ENCODE measurements around the gene GPRIN1. TPM values are rescaled to one million over a fixed set of nuclear protein-coding genes. Genes with fewer than 3 reads are reported as not detected.

GPRIN1 gene
- total and polyA plus RNA-seq, 2 of the 4 experiments (the other 2 are of a cell fraction), result 3.0 to 4.7 TPM

DNA sequence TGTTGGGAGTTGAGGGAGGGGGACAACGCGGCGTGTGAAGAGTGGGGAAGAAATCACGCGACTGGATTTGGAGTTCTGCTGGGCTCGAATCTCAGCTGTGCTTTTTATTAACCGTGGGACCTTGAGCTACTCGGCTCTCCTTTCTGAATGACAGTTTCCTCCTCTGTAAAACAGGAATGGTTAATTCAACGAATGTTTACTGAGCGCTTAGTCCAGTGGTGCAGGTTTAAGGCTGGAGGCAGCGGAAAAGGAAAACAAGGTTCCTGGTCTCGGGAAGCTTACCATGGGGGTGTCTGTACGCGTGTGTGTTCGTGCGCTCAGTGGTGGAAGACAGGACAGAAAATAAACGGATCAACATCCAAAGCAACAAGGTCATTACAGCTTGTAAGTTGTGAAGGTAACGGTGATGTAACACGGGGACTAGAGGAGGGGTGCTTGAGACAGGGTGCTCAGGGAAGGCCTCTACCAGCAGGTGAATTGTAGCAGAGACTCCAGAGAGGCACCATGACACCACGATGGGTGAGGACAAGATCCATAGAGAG lies 20.8 kb upstream of the GPRIN1 start:
- H3K27me3 ChIP-seq (ENCODE audit: control insufficient read depth, insufficient read depth, low read length), result peaks cover 72% of the 10 kb centered on the region
- H4K91ac ChIP-seq (ENCODE audit: insufficient read depth, low read depth, low read length), result no peak overlapping the region
- no peak overlapping the region for H2AK9ac ChIP-seq (replicated peaks; ENCODE audit: low read depth, low read length, poor library complexity)
- peak overlapping the region; percentile 35; the same call in 1 of the 2 replicates for H3K23ac ChIP-seq (ENCODE audit: low read depth, low read length)
- no peak overlapping the region for H2BK20ac ChIP-seq (ENCODE audit: low read depth, low read length)
- no peak overlapping the region for H2BK15ac ChIP-seq (ENCODE audit: low read depth, low read length)
- no peak for DNase-seq
- TF ChIP-seq, protein P1, sequence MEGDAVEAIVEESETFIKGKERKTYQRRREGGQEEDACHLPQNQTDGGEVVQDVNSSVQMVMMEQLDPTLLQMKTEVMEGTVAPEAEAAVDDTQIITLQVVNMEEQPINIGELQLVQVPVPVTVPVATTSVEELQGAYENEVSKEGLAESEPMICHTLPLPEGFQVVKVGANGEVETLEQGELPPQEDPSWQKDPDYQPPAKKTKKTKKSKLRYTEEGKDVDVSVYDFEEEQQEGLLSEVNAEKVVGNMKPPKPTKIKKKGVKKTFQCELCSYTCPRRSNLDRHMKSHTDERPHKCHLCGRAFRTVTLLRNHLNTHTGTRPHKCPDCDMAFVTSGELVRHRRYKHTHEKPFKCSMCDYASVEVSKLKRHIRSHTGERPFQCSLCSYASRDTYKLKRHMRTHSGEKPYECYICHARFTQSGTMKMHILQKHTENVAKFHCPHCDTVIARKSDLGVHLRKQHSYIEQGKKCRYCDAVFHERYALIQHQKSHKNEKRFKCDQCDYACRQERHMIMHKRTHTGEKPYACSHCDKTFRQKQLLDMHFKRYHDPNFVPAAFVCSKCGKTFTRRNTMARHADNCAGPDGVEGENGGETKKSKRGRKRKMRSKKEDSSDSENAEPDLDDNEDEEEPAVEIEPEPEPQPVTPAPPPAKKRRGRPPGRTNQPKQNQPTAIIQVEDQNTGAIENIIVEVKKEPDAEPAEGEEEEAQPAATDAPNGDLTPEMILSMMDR (conservative IDR thresholded peaks at IDR 0.05; ENCODE audit: low read depth, low read length), result no peak
- TF ChIP-seq, protein P2, sequence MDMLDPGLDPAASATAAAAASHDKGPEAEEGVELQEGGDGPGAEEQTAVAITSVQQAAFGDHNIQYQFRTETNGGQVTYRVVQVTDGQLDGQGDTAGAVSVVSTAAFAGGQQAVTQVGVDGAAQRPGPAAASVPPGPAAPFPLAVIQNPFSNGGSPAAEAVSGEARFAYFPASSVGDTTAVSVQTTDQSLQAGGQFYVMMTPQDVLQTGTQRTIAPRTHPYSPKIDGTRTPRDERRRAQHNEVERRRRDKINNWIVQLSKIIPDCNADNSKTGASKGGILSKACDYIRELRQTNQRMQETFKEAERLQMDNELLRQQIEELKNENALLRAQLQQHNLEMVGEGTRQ (IDR thresholded peaks at IDR 0.05; ENCODE audit: low read depth, low read length), result no peak
- TF ChIP-seq RCOR1 (IDR thresholded peaks at IDR 0.05; ENCODE audit: insufficient replicate concordance, low read length) (no peak), BHLHE40 (IDR thresholded peaks at IDR 0.05; ENCODE audit: low read depth, low read length) (peak; percentile 15; the same call in 1 of the 2 replicates)
- H2AFZ ChIP-seq (replicated peaks; ENCODE audit: low read length, poor library complexity), result peak overlapping the region; percentile 82
- no peaks in the 10 kb centered on the region for H3K79me1 ChIP-seq (ENCODE audit: low read depth in 1 of 2, low read length in 2 of 2)
- H3K4me1 ChIP-seq (ENCODE audit: control insufficient read depth, insufficient read depth, low read length), result peaks cover 2% of the 10 kb centered on the region; the same call in 1 of the 2 replicates
- no peak overlapping the region for H3K18ac ChIP-seq (ENCODE audit: low read depth, low read length)
- H3K9ac ChIP-seq (ENCODE audit: low read depth, low read length), result no peak overlapping the region
- peak overlapping the region; percentile 26 for H3K4me3 ChIP-seq (ENCODE audit: insufficient read depth, low read depth, low read length)
- no peak overlapping the region for H4K8ac ChIP-seq (ENCODE audit: low read depth in 2 of 2, low read length in 2 of 2)
- in situ Hi-C loops (cut with MboI; ENCODE audit: low sequenced_read_pairs) (no loop called here), dilution Hi-C loops (cut with HindIII; ENCODE audit: low sequenced_read_pairs, unreplicated experiment) (no loop called here), intact Hi-C loops (cut with micrococcal nuclease) (no loop called here)
- H2BK120ac ChIP-seq (ENCODE audit: low read depth, low read length), result no peak overlapping the region
- ChIA-PET CTCF (interaction anchor here (0.6 to 1.9 kb wide), 4 partner anchors 17 to 284 kb away, joined by 3 to 7 read pairs (median 4); partner anchors contain the start of gene TSPAN17), POLR2A (ENCODE audit: unreplicated experiment) (no interaction called here)
- H3K9me3 ChIP-seq (ENCODE audit: control insufficient read depth, insufficient read depth, low read length), result peaks cover 5% of the 10 kb centered on the region
- no peak overlapping the region for H3K27ac ChIP-seq (ENCODE audit: insufficient read depth, low read length)
- H3K36me3 ChIP-seq (ENCODE audit: control insufficient read depth, insufficient read depth, low read length), result no peaks in the 10 kb centered on the region
- H2BK5ac ChIP-seq (ENCODE audit: low read depth, low read length, poor library complexity, severe bottlenecking), result no peak overlapping the region
- H3K14ac ChIP-seq (replicated peaks; ENCODE audit: low read depth, low read length), result no peak overlapping the region
- no peak overlapping the region for H3K56ac ChIP-seq (ENCODE audit: extremely low read depth, insufficient read depth, low read length)
- no peak overlapping the region for H3K4ac ChIP-seq (ENCODE audit: low read depth, low read length)
- no peak overlapping the region for H2AK5ac ChIP-seq (ENCODE audit: low read depth, low read length)
- 40% methylated on average over 5 of the region's 20 CpGs; no CpG with 5 or more reads in 1 of the 2 experiments for WGBS, 2 experiments (ENCODE audit: extremely low coverage in 2 of 2, insufficient read length in 1 of 2)
- H4K20me1 ChIP-seq (ENCODE audit: insufficient read depth, low read length), result no peaks in the 10 kb centered on the region; the same call in 1 of the 2 replicates
- peak overlapping the region; percentile 77 for H3K4me2 ChIP-seq (ENCODE audit: low read depth, low read length)
- H4K5ac ChIP-seq (ENCODE audit: low read depth, low read length), result no peak overlapping the region
- H3K9me1 ChIP-seq (ENCODE audit: insufficient read depth, low read length), result peaks cover 3% of the 10 kb centered on the region; the same call in 1 of the 2 replicates
- no TSS peak for BruUV-seq (replicated peaks)
- no peak for ATAC-seq (ENCODE audit: low read depth)

Data from IMR-90 (cell line).